Peyer's patch (tissue), 4 donors: ENCODE results near the gene MEF2A. TPM values are rescaled to one million over a fixed set of nuclear protein-coding genes. Genes with fewer than 3 reads are reported as not detected.
"Not testable (repeated sequence)": the region's sequence is repeated elsewhere in the genome, so short reads cannot be mapped to it uniquely, and the experiment has no call there.

Experiments used
- DNase-seq, 3 donors: peaks; one replicate each; pipeline ENCODE4 v3.0.0-alpha.2; 2017 to 2019
- H3K27ac ChIP-seq, 4 donors: fragments of 200-600 bp; sonication (generic); one replicate each; pipeline ENCODE4 v1.5.1; 2016 to 2019
- H3K27me3 ChIP-seq, 2 donors: fragments of 200-600 bp; sonication (generic); one replicate each; pipeline ENCODE4 v1.5.1; 2019
- H3K36me3 ChIP-seq, 3 donors: fragments of 200-600 bp; sonication (generic); one replicate each; pipeline ENCODE4 v1.5.1; 2016 to 2019
- H3K4me1 ChIP-seq, 4 donors: fragments of 200-600 bp; sonication (generic); one replicate each; pipeline ENCODE4 v1.5.1; 2016 to 2019
- H3K4me3 ChIP-seq, 4 donors: fragments of 200-600 bp; sonication (generic); 1 replicate in 3 of 4; 2 replicates in 1 of 4; pipeline ENCODE4 v1.5.1; 2016 to 2019; ENCODE audit warnings: mild to moderate bottlenecking in 1 of 4
- H3K9me3 ChIP-seq, 4 donors: fragments of 200-600 bp; sonication (generic); one replicate each; pipeline ENCODE4 v1.5.1; 2016 to 2019; ENCODE audit warnings: mild to moderate bottlenecking in 1 of 4
- CTCF ChIP-seq, 6 experiments: fragments of 450-650 bp in 4 of 6; fragments of 200-600 bp in 2 of 6; sonication (generic) in 1 of 6; IDR thresholded peaks; one replicate each; pipeline ENCODE4 v1.5.1; 2017 to 2019; ENCODE audit warnings: antibody characterized with exemption in 6 of 6, mild to moderate bottlenecking in 3 of 6, moderate library complexity in 1 of 6
- POLR2A ChIP-seq, 2 donors: fragments of 450-650 bp; IDR thresholded peaks; one replicate each; pipeline ENCODE4 v1.5.1; 2017; ENCODE audit warnings: antibody characterized with exemption in 2 of 2, mild to moderate bottlenecking in 2 of 2, moderate library complexity in 2 of 2
- total RNA-seq, 4 donors: library from RNA; depleted of rRNA; stranded (reverse); fragments of >200 nt; gene quantifications; one replicate each; pipeline ENCODE4 v1.1.0, GENCODE V29; 2016

The MEF2A gene
- total RNA-seq, 4 donors from 2014 or later = 34.1 to 94.1 (median 41.4) TPM

- Histone ChIP-seq H3K27ac (no peak overlapping the region), H3K27me3 (no peaks in the 10 kb centered on the region), H3K9me3 (no peaks in the 10 kb centered on the region), H3K4me1 (no peaks in the 10 kb centered on the region), H3K4me3 (no peak overlapping the region), H3K36me3 (no peaks in the 10 kb centered on the region)
- TF ChIP-seq POLR2A (IDR thresholded peaks at IDR 0.05) (no peak), CTCF (IDR thresholded peaks at IDR 0.05) (no peak)
- no peak for DNase-seq
These were observed 178.4 kb downstream of the MEF2A start for GRCh38 chr15:99744142-99744541.

GRCh38 chr15:99745370-99746086 lies 179.7 kb downstream of the MEF2A start:
- Histone ChIP-seq H3K9me3 (no peaks in the 10 kb centered on the region), H3K4me3 (no peak overlapping the region), H3K27ac (no peak overlapping the region), H3K27me3 (no peaks in the 10 kb centered on the region), H3K36me3 (no peaks in the 10 kb centered on the region), H3K4me1 (no peaks in the 10 kb centered on the region)
- DNase-seq = no peak
- no peak for TF ChIP-seq POLR2A (IDR thresholded peaks at IDR 0.05)
- TF ChIP-seq CTCF (IDR thresholded peaks at IDR 0.05) = no peak

- H3K9me3 ChIP-seq = no peaks in the 10 kb centered on the region
- H3K27me3 ChIP-seq = no peaks in the 10 kb centered on the region
- no peak overlapping the region for H3K27ac ChIP-seq
- no peak for DNase-seq
- H3K4me3 ChIP-seq = no peak overlapping the region
- H3K36me3 ChIP-seq = no peaks in the 10 kb centered on the region
- no peaks in the 10 kb centered on the region for H3K4me1 ChIP-seq
- no peak for TF ChIP-seq POLR2A (IDR thresholded peaks at IDR 0.05)
These were observed 183.6 kb downstream of the MEF2A start for GRCh38 chr15:99749386-99749785.

- not testable (repeated sequence) for H3K36me3 ChIP-seq, H3K27me3 ChIP-seq, H3K4me3 ChIP-seq, H3K4me1 ChIP-seq, H3K9me3 ChIP-seq, H3K27ac ChIP-seq, DNase-seq
These were observed 184.5 kb downstream of the MEF2A start for GRCh38 chr15:99750326-99750725.

- no peak for DNase-seq
- Histone ChIP-seq H3K4me1 (no peaks in the 10 kb centered on the region), H3K36me3 (no peaks in the 10 kb centered on the region), H3K4me3 (no peak overlapping the region), H3K27ac (no peak overlapping the region), H3K27me3 (no peaks in the 10 kb centered on the region), H3K9me3 (no peaks in the 10 kb centered on the region)
- TF ChIP-seq POLR2A (IDR thresholded peaks at IDR 0.05) (no peak), CTCF (IDR thresholded peaks at IDR 0.05) (no peak)
These were observed 186.8 kb downstream of the MEF2A start for GRCh38 chr15:99752556-99752955.

- Histone ChIP-seq H3K9me3 (no peaks in the 10 kb centered on the region), H3K27me3 (no peaks in the 10 kb centered on the region), H3K27ac (no peak overlapping the region), H3K4me3 (no peak overlapping the region), H3K36me3 (no peaks in the 10 kb centered on the region), H3K4me1 (no peaks in the 10 kb centered on the region)
- TF ChIP-seq CTCF (IDR thresholded peaks at IDR 0.05) (no peak), POLR2A (IDR thresholded peaks at IDR 0.05) (no peak)
- DNase-seq = no peak
These were observed 187.3 kb downstream of the MEF2A start for GRCh38 chr15:99753066-99753465.
